HG03342 (cell line): ENCODE results near the gene KIF5C.

ENCODE experiments used
- ATAC-seq: cut with Tn5 transposase; IDR thresholded peaks from one replicate; pipeline ENCODE4 v1.9.1; 2021; ENCODE audit warnings: mild to moderate bottlenecking, moderate library complexity; ENCODE audit not compliant: unreplicated experiment

KIF5C gene

GRCh38 chr2:148922776-148923475 is 47.9 kb downstream of the KIF5C start:
- ATAC-seq: no peak

GRCh38 chr2:148924514-148925178 is 49.6 kb downstream of the KIF5C start:
- no peak for ATAC-seq

- peak; percentile 82 for ATAC-seq
Observed at GRCh38 chr2:148926291-148926961, 51.4 kb downstream of the KIF5C start.

- ATAC-seq: peak; percentile 72
Observed at GRCh38 chr2:148926981-148927401, 52.0 kb downstream of the KIF5C start.

- ATAC-seq: no peak
Observed at GRCh38 chr2:148928395-148928794, 53.4 kb downstream of the KIF5C start.

GRCh38 chr2:148930046-148930775 is 55.2 kb downstream of the KIF5C start:
- ATAC-seq: no peak

- ATAC-seq: no peak
Observed at GRCh38 chr2:148932536-148932935, 57.5 kb downstream of the KIF5C start.

GRCh38 chr2:148933456-148933855 is 58.4 kb downstream of the KIF5C start:
- ATAC-seq: no peak

GRCh38 chr2:148935791-148936190 is 60.8 kb downstream of the KIF5C start:
- ATAC-seq: no peak

- ATAC-seq: no peak
Observed at GRCh38 chr2:148936857-148937450, 61.9 kb downstream of the KIF5C start.

GRCh38 chr2:148939271-148939670 is 64.2 kb downstream of the KIF5C start:
- ATAC-seq: no peak

GRCh38 chr2:148943097-148943496 is 68.1 kb downstream of the KIF5C start:
- ATAC-seq: no peak

- ATAC-seq: no peak
Observed at GRCh38 chr2:148944536-148944935, 69.5 kb downstream of the KIF5C start.

GRCh38 chr2:148947299-148947698 is 72.3 kb downstream of the KIF5C start:
- ATAC-seq: no peak

GRCh38 chr2:148948868-148949267 is 73.8 kb downstream of the KIF5C start:
- no peak for ATAC-seq

- no peak for ATAC-seq
Observed at GRCh38 chr2:148949348-148949747, 74.3 kb downstream of the KIF5C start.

- no peak for ATAC-seq
Observed at GRCh38 chr2:148952621-148953020, 77.6 kb downstream of the KIF5C start.

GRCh38 chr2:148953426-148953825 is 78.4 kb downstream of the KIF5C start:
- ATAC-seq: no peak

- no peak for ATAC-seq
Observed at GRCh38 chr2:148954536-148954935, 79.5 kb downstream of the KIF5C start.

GRCh38 chr2:148955798-148956197 is 80.8 kb downstream of the KIF5C start:
- no peak for ATAC-seq

- no peak for ATAC-seq
Observed at GRCh38 chr2:148957023-148957422, 82.0 kb downstream of the KIF5C start.
